HL-60 (cell line): ENCODE data around the gene PARP14.
A peak's percentile ranks its signal among the peaks of the same experiment; 100 is the strongest.

Experiments
- DNase-seq, 2 experiments: peaks; one replicate each; pipeline ENCODE4 v3.0.0-alpha.2; 2010 to 2020; ENCODE audit warnings: low read depth in 1 of 2, low spot score in 1 of 2
- H3K27ac ChIP-seq: fragments of 250-450 bp; sonication (Bioruptor Pico); replicated peaks from 2 replicates; pipeline ENCODE4 v1.5.1; 2020; ENCODE audit warnings: mild to moderate bottlenecking, moderate library complexity
- H3K27me3 ChIP-seq: fragments of 250-450 bp; sonication (Bioruptor Pico); 2 replicates; pipeline ENCODE4 v1.5.1; 2021; ENCODE audit warnings: mild to moderate bottlenecking, moderate library complexity; ENCODE audit not compliant: insufficient read depth, poor library complexity, severe bottlenecking
- H3K4me3 ChIP-seq: replicated peaks from 2 replicates; pipeline ENCODE4 v1.5.1; 2011; ENCODE audit warnings: mild to moderate bottlenecking, control low read depth, low read length; ENCODE audit not compliant: insufficient read depth
- GABPA ChIP-seq: IDR thresholded peaks from 2 replicates; pipeline ENCODE4 v1.6.1; 2012; ENCODE audit warnings: low read depth
- POLR2AphosphoS5 ChIP-seq: IDR thresholded peaks from 2 replicates; pipeline ENCODE4 v1.6.1; 2012; ENCODE audit warnings: low read depth
- SPI1 ChIP-seq: IDR thresholded peaks from 2 replicates; pipeline ENCODE4 v1.6.1; 2012; ENCODE audit warnings: low read depth, mild to moderate bottlenecking, borderline replicate concordance
- TF ChIP-seq, protein P1 (sequence below): IDR thresholded peaks from one replicate; pipeline ENCODE4 v1.5.1; 2011; ENCODE audit warnings: low read length, control low read depth, inconsistent platforms; ENCODE audit not compliant: insufficient read depth
- TF ChIP-seq, protein P2 (sequence below): IDR thresholded peaks from 2 replicates; pipeline ENCODE4 v1.6.1; 2012; ENCODE audit warnings: low read depth; ENCODE audit not compliant: insufficient replicate concordance

The PARP14 gene

DNA sequence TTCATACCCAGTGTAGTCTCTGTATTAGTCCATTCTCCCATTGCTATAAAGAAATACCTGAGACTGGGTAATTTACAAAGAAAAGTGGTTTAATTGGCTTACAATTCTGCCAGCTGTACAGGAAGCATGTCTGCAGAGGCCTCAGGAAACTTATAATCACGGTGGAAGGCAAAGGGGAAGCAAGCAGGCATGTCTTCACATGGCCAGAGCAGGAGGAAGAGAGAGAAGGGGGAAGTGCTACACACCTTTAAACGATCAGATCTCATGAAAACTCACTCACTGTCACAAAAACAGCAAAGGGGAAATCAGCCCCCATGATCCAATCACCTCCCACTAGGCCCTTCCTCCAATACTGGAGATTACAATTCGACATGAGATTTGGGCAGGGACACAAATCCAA, 6.3 kb upstream of the PARP14 start:
- DNase-seq: peak; percentile 51 to 69
- TF ChIP-seq, protein P1, sequence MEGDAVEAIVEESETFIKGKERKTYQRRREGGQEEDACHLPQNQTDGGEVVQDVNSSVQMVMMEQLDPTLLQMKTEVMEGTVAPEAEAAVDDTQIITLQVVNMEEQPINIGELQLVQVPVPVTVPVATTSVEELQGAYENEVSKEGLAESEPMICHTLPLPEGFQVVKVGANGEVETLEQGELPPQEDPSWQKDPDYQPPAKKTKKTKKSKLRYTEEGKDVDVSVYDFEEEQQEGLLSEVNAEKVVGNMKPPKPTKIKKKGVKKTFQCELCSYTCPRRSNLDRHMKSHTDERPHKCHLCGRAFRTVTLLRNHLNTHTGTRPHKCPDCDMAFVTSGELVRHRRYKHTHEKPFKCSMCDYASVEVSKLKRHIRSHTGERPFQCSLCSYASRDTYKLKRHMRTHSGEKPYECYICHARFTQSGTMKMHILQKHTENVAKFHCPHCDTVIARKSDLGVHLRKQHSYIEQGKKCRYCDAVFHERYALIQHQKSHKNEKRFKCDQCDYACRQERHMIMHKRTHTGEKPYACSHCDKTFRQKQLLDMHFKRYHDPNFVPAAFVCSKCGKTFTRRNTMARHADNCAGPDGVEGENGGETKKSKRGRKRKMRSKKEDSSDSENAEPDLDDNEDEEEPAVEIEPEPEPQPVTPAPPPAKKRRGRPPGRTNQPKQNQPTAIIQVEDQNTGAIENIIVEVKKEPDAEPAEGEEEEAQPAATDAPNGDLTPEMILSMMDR: no peak
- TF ChIP-seq SPI1: peak; percentile 85
- TF ChIP-seq, protein P2, sequence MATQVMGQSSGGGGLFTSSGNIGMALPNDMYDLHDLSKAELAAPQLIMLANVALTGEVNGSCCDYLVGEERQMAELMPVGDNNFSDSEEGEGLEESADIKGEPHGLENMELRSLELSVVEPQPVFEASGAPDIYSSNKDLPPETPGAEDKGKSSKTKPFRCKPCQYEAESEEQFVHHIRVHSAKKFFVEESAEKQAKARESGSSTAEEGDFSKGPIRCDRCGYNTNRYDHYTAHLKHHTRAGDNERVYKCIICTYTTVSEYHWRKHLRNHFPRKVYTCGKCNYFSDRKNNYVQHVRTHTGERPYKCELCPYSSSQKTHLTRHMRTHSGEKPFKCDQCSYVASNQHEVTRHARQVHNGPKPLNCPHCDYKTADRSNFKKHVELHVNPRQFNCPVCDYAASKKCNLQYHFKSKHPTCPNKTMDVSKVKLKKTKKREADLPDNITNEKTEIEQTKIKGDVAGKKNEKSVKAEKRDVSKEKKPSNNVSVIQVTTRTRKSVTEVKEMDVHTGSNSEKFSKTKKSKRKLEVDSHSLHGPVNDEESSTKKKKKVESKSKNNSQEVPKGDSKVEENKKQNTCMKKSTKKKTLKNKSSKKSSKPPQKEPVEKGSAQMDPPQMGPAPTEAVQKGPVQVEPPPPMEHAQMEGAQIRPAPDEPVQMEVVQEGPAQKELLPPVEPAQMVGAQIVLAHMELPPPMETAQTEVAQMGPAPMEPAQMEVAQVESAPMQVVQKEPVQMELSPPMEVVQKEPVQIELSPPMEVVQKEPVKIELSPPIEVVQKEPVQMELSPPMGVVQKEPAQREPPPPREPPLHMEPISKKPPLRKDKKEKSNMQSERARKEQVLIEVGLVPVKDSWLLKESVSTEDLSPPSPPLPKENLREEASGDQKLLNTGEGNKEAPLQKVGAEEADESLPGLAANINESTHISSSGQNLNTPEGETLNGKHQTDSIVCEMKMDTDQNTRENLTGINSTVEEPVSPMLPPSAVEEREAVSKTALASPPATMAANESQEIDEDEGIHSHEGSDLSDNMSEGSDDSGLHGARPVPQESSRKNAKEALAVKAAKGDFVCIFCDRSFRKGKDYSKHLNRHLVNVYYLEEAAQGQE: no peak
- Histone ChIP-seq H3K4me3 (no peak overlapping the region), H3K27ac (no peak overlapping the region), H3K27me3 (no peaks in the 10 kb centered on the region)

DNA sequence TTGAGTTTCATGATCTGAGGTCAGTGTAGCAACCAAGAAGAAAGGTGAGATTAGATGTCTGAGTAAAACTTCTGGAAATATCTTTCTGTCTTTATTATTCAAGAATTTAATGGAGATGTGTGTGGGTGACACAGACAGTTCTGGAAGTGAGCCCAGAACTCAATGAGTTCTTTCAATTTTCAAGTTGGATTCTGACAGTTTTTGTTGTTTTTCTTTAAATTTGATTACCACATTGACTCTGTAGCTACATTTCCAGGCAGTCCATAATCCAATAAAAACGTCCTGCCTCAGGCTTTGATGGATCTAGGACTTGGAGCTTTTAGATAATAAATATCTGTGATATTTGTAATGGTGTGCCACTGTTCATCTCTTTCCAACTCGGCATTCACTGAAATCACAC, 3.9 kb upstream of the PARP14 start:
- no peaks in the 10 kb centered on the region for H3K27me3 ChIP-seq
- no peak for DNase-seq
- TF ChIP-seq, protein P2: no peak
- TF ChIP-seq, protein P1: no peak
- TF ChIP-seq POLR2AphosphoS5 (no peak), SPI1 (no peak), GABPA (no peak)
- no peak overlapping the region for H3K27ac ChIP-seq
- no peak overlapping the region for H3K4me3 ChIP-seq

DNA sequence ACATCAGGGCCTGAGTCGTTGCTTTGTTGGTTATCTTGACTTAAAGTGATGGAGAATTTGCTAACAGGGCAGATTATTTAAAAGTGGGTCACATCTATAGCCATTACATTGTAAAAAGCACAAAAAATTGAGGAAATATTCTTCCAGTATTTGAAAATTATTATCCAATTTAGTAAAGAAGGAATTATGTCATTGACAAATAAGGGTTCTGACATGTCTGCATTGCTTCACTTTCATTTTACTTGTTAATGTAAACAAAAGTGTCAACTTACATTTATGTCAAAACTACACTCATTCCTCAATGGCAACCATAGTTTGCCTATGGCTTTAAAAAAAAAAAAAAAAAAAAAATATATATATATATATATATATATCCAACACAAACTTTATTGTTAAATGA, 3.4 kb upstream of the PARP14 start:
- TF ChIP-seq, protein P1: no peak
- TF ChIP-seq SPI1 (no peak), GABPA (no peak), POLR2AphosphoS5 (no peak)
- TF ChIP-seq, protein P2: no peak
- H3K27me3 ChIP-seq: no peaks in the 10 kb centered on the region
- no peak overlapping the region for H3K4me3 ChIP-seq
- DNase-seq: no peak
- no peak overlapping the region for H3K27ac ChIP-seq
